B cell (primary cell): ENCODE data around the gene PODXL.

Source experiments
- EZH2 ChIP-seq: IDR thresholded peaks from 2 replicates; pipeline ENCODE4 v1.6.1; 2012; ENCODE audit warnings: borderline replicate concordance, low read depth, mild to moderate bottlenecking, moderate library complexity, low read length; ENCODE audit not compliant: insufficient read depth, poor library complexity, severe bottlenecking
- TF ChIP-seq, protein P1 (sequence below): fragments of 200-600 bp; IDR thresholded peaks from one replicate; pipeline ENCODE4 v1.8.0; 2022; ENCODE audit warnings: antibody characterized with exemption, mild to moderate bottlenecking

DNA sequence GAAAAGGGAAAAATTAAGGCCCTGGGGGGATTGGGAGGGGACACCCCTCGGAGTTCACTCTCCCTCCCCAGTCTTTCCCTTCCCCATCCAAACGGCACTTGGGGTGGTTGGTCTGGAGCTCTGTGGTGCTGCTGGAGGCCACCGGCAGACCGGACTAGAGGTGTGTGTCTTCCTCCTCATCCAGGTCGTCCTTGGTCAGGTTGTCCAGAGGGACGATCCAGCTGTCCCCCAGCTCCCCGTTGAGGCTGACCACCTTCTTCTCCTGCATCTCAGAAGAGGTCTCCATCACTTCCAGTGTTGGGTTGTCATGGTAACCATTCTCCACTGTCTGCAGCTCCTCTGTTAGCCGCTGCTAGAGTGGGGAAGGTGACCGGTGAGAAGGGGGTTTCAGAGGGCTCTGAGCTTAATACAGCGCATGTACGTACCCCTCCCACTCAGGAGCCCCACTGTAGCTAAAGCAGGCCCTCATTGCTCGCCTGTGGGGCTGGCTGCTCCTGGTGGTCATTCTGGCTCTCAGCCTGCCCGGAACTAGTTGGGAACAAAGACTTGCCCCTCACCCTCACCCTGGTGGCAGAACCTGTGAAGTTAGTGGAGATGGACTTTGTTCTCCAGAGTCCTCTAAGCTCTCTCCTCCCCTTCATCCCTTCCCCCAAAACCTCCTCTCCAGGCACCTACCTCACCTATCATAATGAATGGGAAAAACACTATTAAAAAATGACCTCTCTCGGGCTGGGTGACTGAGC is 52.1 kb downstream of the PODXL start:
- TF ChIP-seq, protein P1, sequence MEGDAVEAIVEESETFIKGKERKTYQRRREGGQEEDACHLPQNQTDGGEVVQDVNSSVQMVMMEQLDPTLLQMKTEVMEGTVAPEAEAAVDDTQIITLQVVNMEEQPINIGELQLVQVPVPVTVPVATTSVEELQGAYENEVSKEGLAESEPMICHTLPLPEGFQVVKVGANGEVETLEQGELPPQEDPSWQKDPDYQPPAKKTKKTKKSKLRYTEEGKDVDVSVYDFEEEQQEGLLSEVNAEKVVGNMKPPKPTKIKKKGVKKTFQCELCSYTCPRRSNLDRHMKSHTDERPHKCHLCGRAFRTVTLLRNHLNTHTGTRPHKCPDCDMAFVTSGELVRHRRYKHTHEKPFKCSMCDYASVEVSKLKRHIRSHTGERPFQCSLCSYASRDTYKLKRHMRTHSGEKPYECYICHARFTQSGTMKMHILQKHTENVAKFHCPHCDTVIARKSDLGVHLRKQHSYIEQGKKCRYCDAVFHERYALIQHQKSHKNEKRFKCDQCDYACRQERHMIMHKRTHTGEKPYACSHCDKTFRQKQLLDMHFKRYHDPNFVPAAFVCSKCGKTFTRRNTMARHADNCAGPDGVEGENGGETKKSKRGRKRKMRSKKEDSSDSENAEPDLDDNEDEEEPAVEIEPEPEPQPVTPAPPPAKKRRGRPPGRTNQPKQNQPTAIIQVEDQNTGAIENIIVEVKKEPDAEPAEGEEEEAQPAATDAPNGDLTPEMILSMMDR: no peak
- no peak for TF ChIP-seq EZH2
